Measurements from ENCODE around the gene RO60. TPM values are rescaled to one million over a fixed set of nuclear protein-coding genes. Genes with fewer than 3 reads are reported as not detected.
"Not testable (repeated sequence)": the region's sequence is repeated elsewhere in the genome, so short reads cannot be mapped to it uniquely, and the experiment has no call there.

RO60 gene
- total and polyA plus RNA-seq, 2 of the 4 experiments (the other 2 are of a cell fraction): 10.9 to 161 TPM

DNA sequence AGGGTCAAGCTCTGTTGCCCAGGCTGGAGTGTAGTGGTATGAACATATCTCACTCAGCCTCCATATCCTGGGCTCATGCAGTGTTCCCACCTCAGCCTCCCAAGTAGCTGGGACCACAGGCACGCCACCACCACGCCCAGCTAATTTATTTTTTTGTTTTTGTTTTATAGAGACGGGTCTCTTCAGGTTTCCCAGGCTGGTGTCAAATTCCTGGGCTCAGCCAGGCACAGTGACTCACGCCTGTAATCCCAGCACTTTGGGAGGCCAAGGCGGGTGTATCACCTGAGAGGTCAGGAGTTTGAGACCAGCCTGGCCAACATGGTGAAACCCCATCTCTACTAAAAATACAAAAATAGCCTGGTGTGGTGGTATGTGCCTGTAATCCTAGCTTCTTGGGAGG is 10.5 kb upstream of the RO60 start:
- ATAC-seq (ENCODE audit: low read depth); dilution Hi-C loops (cut with HindIII; ENCODE audit: low sequenced_read_pairs, unreplicated experiment); intact Hi-C loops (cut with micrococcal nuclease); DNase-seq; H3K9ac ChIP-seq (ENCODE audit: low read depth, low read length); H4K20me1 ChIP-seq (ENCODE audit: insufficient read depth, low read length); H2BK15ac ChIP-seq (ENCODE audit: low read depth, low read length); CTCF ChIA-PET; H3K9me3 ChIP-seq (ENCODE audit: control insufficient read depth, insufficient read depth, low read length); in situ Hi-C loops (cut with MboI; ENCODE audit: low sequenced_read_pairs); POLR2A ChIA-PET (ENCODE audit: unreplicated experiment); H3K14ac ChIP-seq (replicated peaks; ENCODE audit: low read depth, low read length); H2BK120ac ChIP-seq (ENCODE audit: low read depth, low read length); H2AK9ac ChIP-seq (replicated peaks; ENCODE audit: low read depth, low read length, poor library complexity); H4K8ac ChIP-seq (ENCODE audit: low read depth in 2 of 2, low read length in 2 of 2); H3K4ac ChIP-seq (ENCODE audit: low read depth, low read length); H4K91ac ChIP-seq (ENCODE audit: insufficient read depth, low read depth, low read length); H3K56ac ChIP-seq (ENCODE audit: extremely low read depth, insufficient read depth, low read length); H3K23ac ChIP-seq (ENCODE audit: low read depth, low read length); H3K18ac ChIP-seq (ENCODE audit: low read depth, low read length); H2AK5ac ChIP-seq (ENCODE audit: low read depth, low read length); H2BK5ac ChIP-seq (ENCODE audit: low read depth, low read length, poor library complexity, severe bottlenecking); H4K5ac ChIP-seq (ENCODE audit: low read depth, low read length); H3K4me2 ChIP-seq (ENCODE audit: low read depth, low read length); H3K27me3 ChIP-seq (ENCODE audit: control insufficient read depth, insufficient read depth, low read length); H3K9me1 ChIP-seq (ENCODE audit: insufficient read depth, low read length); H2BK20ac ChIP-seq (ENCODE audit: low read depth, low read length); H3K4me3 ChIP-seq (ENCODE audit: insufficient read depth, low read depth, low read length); BruUV-seq (replicated peaks); H2AFZ ChIP-seq (replicated peaks; ENCODE audit: low read length, poor library complexity); H3K4me1 ChIP-seq (ENCODE audit: control insufficient read depth, insufficient read depth, low read length): not testable (repeated sequence)
- Histone ChIP-seq H3K36me3 (ENCODE audit: control insufficient read depth, insufficient read depth, low read length) (peaks cover 17% of the 10 kb centered on the region), H3K79me1 (ENCODE audit: low read depth in 1 of 2, low read length in 2 of 2) (peaks cover 11 to 29% of the 10 kb centered on the region in 2 experiments; a peak in 3 of 4 replicates), H3K27ac (ENCODE audit: insufficient read depth, low read length) (peak overlapping the region; percentile 52; the same call in 1 of the 2 replicates)
- no CpG with 5 or more reads among the region's 5 CpGs for WGBS, 2 experiments (ENCODE audit: extremely low coverage in 2 of 2, insufficient read length in 1 of 2)
